ENCODE data around the gene IFT81. TPM values are rescaled to one million over a fixed set of nuclear protein-coding genes. Genes with fewer than 3 reads are reported as not detected.

The IFT81 gene
- polyA plus RNA-seq, 1 of the 3 experiments (the other 2 are of a cell fraction): 7.9 TPM

- H3K9me2 ChIP-seq: no peaks in the 10 kb centered on the region
- no peak overlapping the region for H3K4me2 ChIP-seq
- peaks cover 24% of the 10 kb centered on the region for H3F3A ChIP-seq (replicated peaks; ENCODE audit: insufficient read depth)
- H2AFZ ChIP-seq (ENCODE audit: low read depth): no peak overlapping the region
- peaks cover 8 to 13% of the 10 kb centered on the region in 2 experiments for H3K36me3 ChIP-seq (replicated peaks in 1 of 2; ENCODE audit: control insufficient read depth in 1 of 2, insufficient read depth in 2 of 2, low read length in 1 of 2)
- H3K4me1 ChIP-seq (ENCODE audit: control insufficient read depth in 1 of 2, insufficient read depth in 2 of 2, low read depth in 1 of 2, low read length in 1 of 2): peaks cover 4 to 14% of the 10 kb centered on the region in 2 experiments; a peak in 3 of 4 replicates
- H3K27me3 ChIP-seq (ENCODE audit: insufficient read depth): no peaks in the 10 kb centered on the region
- H3K79me2 ChIP-seq (ENCODE audit: insufficient read depth): no peaks in the 10 kb centered on the region
- H3K27ac ChIP-seq (ENCODE audit: low read depth in 2 of 2, low read length in 1 of 2): no peak overlapping the region
- no peak for DNase-seq
- ChIA-PET POLR2A (no interaction called here), CTCF (interaction anchor here (0.8 kb wide), 1 partner anchor 257 kb away, joined by 3 read pairs; no protein-coding TSS in a partner anchor)
- 92% methylated on average over 6 of the region's 6 CpGs for WGBS (ENCODE audit: low lambda C conversion rate)
- H3K4me3 ChIP-seq (ENCODE audit: low read depth in 2 of 2, low read length in 1 of 2): no peak overlapping the region
- H4K20me1 ChIP-seq (ENCODE audit: insufficient read depth): no peaks in the 10 kb centered on the region
- no peak overlapping the region for H3K9ac ChIP-seq
- H3K9me3 ChIP-seq: no peaks in the 10 kb centered on the region
- TF ChIP-seq TCF12 (IDR thresholded peaks at IDR 0.05) (no peak), RCOR1 (IDR thresholded peaks at IDR 0.05; ENCODE audit: low read length) (no peak), CHD2 (IDR thresholded peaks at IDR 0.05; ENCODE audit: low read length, partially characterized antibody) (no peak), CTCF (IDR thresholded peaks at IDR 0.05) (no peak), ELF1 (IDR thresholded peaks at IDR 0.05) (no peak), ZBTB33 (IDR thresholded peaks at IDR 0.05; ENCODE audit: borderline replicate concordance, low read depth) (no peak), GABPA (IDR thresholded peaks at IDR 0.05; ENCODE audit: low read depth) (no peak), FOSL2 (IDR thresholded peaks at IDR 0.05; ENCODE audit: borderline replicate concordance, low read depth) (no peak), EP300 (IDR thresholded peaks at IDR 0.05; ENCODE audit: borderline replicate concordance in 1 of 2, low read depth in 1 of 2, low read length in 1 of 2) (no peak), MAX (IDR thresholded peaks at IDR 0.05; ENCODE audit: low read depth) (no peak), JUND (IDR thresholded peaks at IDR 0.05) (no peak), MXI1 (IDR thresholded peaks at IDR 0.05; ENCODE audit: low read depth, low read length) (no peak), POLR2AphosphoS5 (IDR thresholded peaks at IDR 0.05; ENCODE audit: low read depth, low read length) (no peak), RFX5 (IDR thresholded peaks at IDR 0.05; ENCODE audit: low read length) (no peak), GATA2 (CRISPR knock-in tag; IDR thresholded peaks at IDR 0.05) (no peak)
Observed at GRCh38 chr12:110174373-110174996, 50.3 kb downstream of the IFT81 start.
